HepG2 (cell line): Measurements from ENCODE around the gene CHPF. TPM values are rescaled to one million over a fixed set of nuclear protein-coding genes. Genes with fewer than 3 reads are reported as not detected.

ENCODE experiments used
- DR1 ChIP-seq: sonication (generic); formaldehyde crosslinking; IDR thresholded peaks from 2 replicates; pipeline ENCODE4 v1.8.0; 2021; ENCODE audit warnings: mild to moderate bottlenecking, missing genetic modification reagents, inconsistent platforms
- GPBP1L1 ChIP-seq: sonication (generic); formaldehyde crosslinking; IDR thresholded peaks from 2 replicates; pipeline ENCODE4 v1.5.0; 2020; ENCODE audit warnings: mild to moderate bottlenecking, missing genetic modification reagents
- HDAC6 ChIP-seq: fragments of 200-600 bp; sonication (generic); IDR thresholded peaks from 2 replicates; pipeline ENCODE4 v1.7.0; 2017; ENCODE audit warnings: mild to moderate bottlenecking, antibody characterized with exemption, low read length, low read depth
- IRF9 ChIP-seq: sonication (generic); formaldehyde crosslinking; IDR thresholded peaks from 2 replicates; pipeline ENCODE4 v1.8.0; 2022; ENCODE audit warnings: missing genetic modification reagents, mild to moderate bottlenecking, borderline replicate concordance
- KLF11 ChIP-seq: IDR thresholded peaks from 2 replicates; pipeline ENCODE4 v1.6.1; 2016; ENCODE audit warnings: missing compliant biosample characterization
- MATR3 ChIP-seq: sonication (generic); formaldehyde crosslinking; IDR thresholded peaks from 2 replicates; pipeline ENCODE4 v1.4.0; 2020; ENCODE audit warnings: missing genetic modification reagents
- NONO ChIP-seq, 2 experiments: fragments of 450-650 bp in 1 of 2; sonication (generic) in 1 of 2; formaldehyde crosslinking in 1 of 2; IDR thresholded peaks in 1 of 2; conservative IDR thresholded peaks in 1 of 2; 2 replicates each; pipeline versions ENCODE4 v1.6.1 to v1.8.0; 2017 to 2022; ENCODE audit warnings: mild to moderate bottlenecking in 1 of 2, missing genetic modification reagents in 1 of 2, moderate library complexity in 1 of 2
- RCOR2 ChIP-seq: IDR thresholded peaks from 2 replicates; pipeline ENCODE4 v1.6.1; 2016; ENCODE audit warnings: missing biosample characterization, missing genetic modification reagents
- RXRB ChIP-seq: IDR thresholded peaks from 2 replicates; pipeline ENCODE4 v1.6.1; 2016; ENCODE audit warnings: borderline replicate concordance, missing genetic modification reagents, missing compliant biosample characterization
- SMARCC2 ChIP-seq: fragments of 450-650 bp; IDR thresholded peaks from 2 replicates; pipeline ENCODE4 v1.6.1; 2017; ENCODE audit warnings: antibody characterized with exemption, mild to moderate bottlenecking
- YEATS4 ChIP-seq: sonication (generic); formaldehyde crosslinking; IDR thresholded peaks from 2 replicates; pipeline ENCODE4 v1.4.0; 2020; ENCODE audit warnings: missing genetic modification reagents, borderline replicate concordance
- ZNF577 ChIP-seq: sonication (generic); formaldehyde crosslinking; IDR thresholded peaks from 2 replicates; pipeline ENCODE4 v1.4.0; 2020; ENCODE audit warnings: mild to moderate bottlenecking, low read depth, missing genetic modification reagents, borderline replicate concordance
- ZNF639 ChIP-seq: conservative IDR thresholded peaks from 2 replicates; pipeline ENCODE4 v1.6.1; 2018; ENCODE audit warnings: missing genetic modification reagents
- polyA plus RNA-seq, 8 experiments: library from polyadenylated mRNA; depleted of rRNA in 3 of 8; stranded (reverse) in 7 of 8; unstranded in 1 of 8; fragments of >200 nt; fragmentation: Illumina TruSeq in 4 of 8; extraction: Trizol in 4 of 8; gene quantifications; 2 replicates each; pipeline versions ENCODE4 v1.2.1 to v1.2.3, GENCODE V29; 2011 to 2016; ENCODE audit warnings: low read depth in 4 of 8, missing spikeins in 1 of 8, mixed read lengths in 1 of 8; ENCODE audit not compliant: insufficient read depth in 1 of 8
- total RNA-seq, 5 experiments: library from RNA; depleted of rRNA; stranded (reverse); fragments of >200 nt; fragmentation: Illumina TruSeq; extraction: Trizol; gene quantifications; 2 replicates each; pipeline ENCODE4 v1.2.3, GENCODE V29; 2016; ENCODE audit warnings: low read depth in 1 of 5
- TF ChIP-seq, protein P1 (sequence below): sonication (generic); formaldehyde crosslinking; IDR thresholded peaks from 2 replicates; pipeline ENCODE4 v1.9.0; 2021; ENCODE audit warnings: missing genetic modification reagents, borderline replicate concordance
- TF ChIP-seq, protein P2 (sequence below): sonication (generic); formaldehyde crosslinking; IDR thresholded peaks from 2 replicates; pipeline ENCODE4 v1.4.0; 2020; ENCODE audit warnings: mild to moderate bottlenecking, missing genetic modification reagents
- TF ChIP-seq, protein P3 (sequence below): sonication (generic); formaldehyde crosslinking; IDR thresholded peaks from 2 replicates; pipeline ENCODE4 v1.5.0; 2020; ENCODE audit warnings: missing genetic modification reagents
- TF ChIP-seq, protein P4 (sequence below): sonication (generic); formaldehyde crosslinking; IDR thresholded peaks from 2 replicates; pipeline ENCODE4 v1.5.0; 2020; ENCODE audit warnings: mild to moderate bottlenecking, low read depth, missing genetic modification reagents, borderline replicate concordance

CHPF gene
- total and polyA plus RNA-seq, 2 of the 13 experiments (the other 11 are each of a cell fraction or from before 2014, with no cell fraction given): 79.6 to 111 TPM

GRCh38 chr2:219498280-219499057, 45.1 kb downstream of the CHPF start, which contains the start of gene GMPPA (continued):
- TF ChIP-seq, protein P1, sequence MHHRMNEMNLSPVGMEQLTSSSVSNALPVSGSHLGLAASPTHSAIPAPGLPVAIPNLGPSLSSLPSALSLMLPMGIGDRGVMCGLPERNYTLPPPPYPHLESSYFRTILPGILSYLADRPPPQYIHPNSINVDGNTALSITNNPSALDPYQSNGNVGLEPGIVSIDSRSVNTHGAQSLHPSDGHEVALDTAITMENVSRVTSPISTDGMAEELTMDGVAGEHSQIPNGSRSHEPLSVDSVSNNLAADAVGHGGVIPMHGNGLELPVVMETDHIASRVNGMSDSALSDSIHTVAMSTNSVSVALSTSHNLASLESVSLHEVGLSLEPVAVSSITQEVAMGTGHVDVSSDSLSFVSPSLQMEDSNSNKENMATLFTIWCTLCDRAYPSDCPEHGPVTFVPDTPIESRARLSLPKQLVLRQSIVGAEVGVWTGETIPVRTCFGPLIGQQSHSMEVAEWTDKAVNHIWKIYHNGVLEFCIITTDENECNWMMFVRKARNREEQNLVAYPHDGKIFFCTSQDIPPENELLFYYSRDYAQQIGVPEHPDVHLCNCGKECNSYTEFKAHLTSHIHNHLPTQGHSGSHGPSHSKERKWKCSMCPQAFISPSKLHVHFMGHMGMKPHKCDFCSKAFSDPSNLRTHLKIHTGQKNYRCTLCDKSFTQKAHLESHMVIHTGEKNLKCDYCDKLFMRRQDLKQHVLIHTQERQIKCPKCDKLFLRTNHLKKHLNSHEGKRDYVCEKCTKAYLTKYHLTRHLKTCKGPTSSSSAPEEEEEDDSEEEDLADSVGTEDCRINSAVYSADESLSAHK (CRISPR knock-in tag): no peak
- no peak; the same call in 1 of the 2 replicates for TF ChIP-seq MATR3 (CRISPR knock-in tag)
- TF ChIP-seq HDAC6: no peak
- peak; percentile 45; the same call in 1 of the 2 replicates for TF ChIP-seq YEATS4 (CRISPR knock-in tag)
- TF ChIP-seq, protein P2, sequence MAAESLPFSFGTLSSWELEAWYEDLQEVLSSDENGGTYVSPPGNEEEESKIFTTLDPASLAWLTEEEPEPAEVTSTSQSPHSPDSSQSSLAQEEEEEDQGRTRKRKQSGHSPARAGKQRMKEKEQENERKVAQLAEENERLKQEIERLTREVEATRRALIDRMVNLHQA (CRISPR knock-in tag): 0 out of 2 replicates have a peak, but pooled peaks have one; percentile 23
- TF ChIP-seq IRF9 (CRISPR knock-in tag): peak; percentile 2; the same call in 1 of the 2 replicates
- TF ChIP-seq ZNF639 (CRISPR knock-in tag): 0 out of 2 replicates have a peak, but pooled peaks have one; percentile 12
- TF ChIP-seq DR1 (CRISPR knock-in tag): peak; percentile 63
- no peak for TF ChIP-seq SMARCC2
- no peak; the same call in 1 of the 2 replicates for TF ChIP-seq KLF11 (CRISPR knock-in tag)
- TF ChIP-seq NONO (IDR thresholded peaks at IDR 0.05): no peak
- peak; percentile 93 for TF ChIP-seq NONO (CRISPR knock-in tag; conservative IDR thresholded peaks at IDR 0.05)
- no peak for TF ChIP-seq RCOR2 (CRISPR knock-in tag)
- no peak for TF ChIP-seq ZNF577 (CRISPR knock-in tag)
- TF ChIP-seq, protein P3, sequence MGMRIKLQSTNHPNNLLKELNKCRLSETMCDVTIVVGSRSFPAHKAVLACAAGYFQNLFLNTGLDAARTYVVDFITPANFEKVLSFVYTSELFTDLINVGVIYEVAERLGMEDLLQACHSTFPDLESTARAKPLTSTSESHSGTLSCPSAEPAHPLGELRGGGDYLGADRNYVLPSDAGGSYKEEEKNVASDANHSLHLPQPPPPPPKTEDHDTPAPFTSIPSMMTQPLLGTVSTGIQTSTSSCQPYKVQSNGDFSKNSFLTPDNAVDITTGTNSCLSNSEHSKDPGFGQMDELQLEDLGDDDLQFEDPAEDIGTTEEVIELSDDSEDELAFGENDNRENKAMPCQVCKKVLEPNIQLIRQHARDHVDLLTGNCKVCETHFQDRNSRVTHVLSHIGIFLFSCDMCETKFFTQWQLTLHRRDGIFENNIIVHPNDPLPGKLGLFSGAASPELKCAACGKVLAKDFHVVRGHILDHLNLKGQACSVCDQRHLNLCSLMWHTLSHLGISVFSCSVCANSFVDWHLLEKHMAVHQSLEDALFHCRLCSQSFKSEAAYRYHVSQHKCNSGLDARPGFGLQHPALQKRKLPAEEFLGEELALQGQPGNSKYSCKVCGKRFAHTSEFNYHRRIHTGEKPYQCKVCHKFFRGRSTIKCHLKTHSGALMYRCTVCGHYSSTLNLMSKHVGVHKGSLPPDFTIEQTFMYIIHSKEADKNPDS (CRISPR knock-in tag): peak; percentile 53; the same call in 1 of the 2 replicates
- peak; percentile 95 for TF ChIP-seq RXRB (CRISPR knock-in tag)
- TF ChIP-seq, protein P4, sequence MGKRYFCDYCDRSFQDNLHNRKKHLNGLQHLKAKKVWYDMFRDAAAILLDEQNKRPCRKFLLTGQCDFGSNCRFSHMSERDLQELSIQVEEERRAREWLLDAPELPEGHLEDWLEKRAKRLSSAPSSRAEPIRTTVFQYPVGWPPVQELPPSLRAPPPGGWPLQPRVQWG (CRISPR knock-in tag): no peak
- TF ChIP-seq GPBP1L1 (CRISPR knock-in tag): no peak
